Kidney (tissue), 14 donors: ENCODE data around the gene LRRC32. TPM values are rescaled to one million over a fixed set of nuclear protein-coding genes. Genes with fewer than 3 reads are reported as not detected.

Experiments used
- DNase-seq, 5 donors: peaks; one replicate each; pipeline ENCODE4 v3.0.0-alpha.2; 2013 to 2020
- FAIRE-seq: peaks from 2 replicates; lab custom pipeline; 2012; peaks lifted over from hg19 to GRCh38; lab: Jason Lieb, UNC
- H3K27ac ChIP-seq, 2 donors: one replicate each; pipeline ENCODE4 v1.7.0; 2013; ENCODE audit warnings: low read depth in 2 of 2, low read length in 2 of 2, inconsistent platforms in 1 of 2
- H3K27me3 ChIP-seq: one replicate; pipeline ENCODE4 v1.7.1; 2013; ENCODE audit warnings: low read length, inconsistent platforms; ENCODE audit not compliant: control insufficient read depth, insufficient read depth
- H3K36me3 ChIP-seq, 3 donors: one replicate each; pipeline versions ENCODE4 v1.7.0 to v1.7.1; 2013; ENCODE audit warnings: low read length in 3 of 3, control low read depth in 1 of 3, inconsistent platforms in 1 of 3; ENCODE audit not compliant: insufficient read depth in 3 of 3, control insufficient read depth in 2 of 3
- H3K4me1 ChIP-seq, 3 donors: one replicate each; pipeline versions ENCODE4 v1.7.0 to v1.7.1; 2013; ENCODE audit warnings: low read length in 3 of 3, inconsistent platforms in 1 of 3, low read depth in 1 of 3; ENCODE audit not compliant: control insufficient read depth in 2 of 3, insufficient read depth in 2 of 3
- H3K4me3 ChIP-seq, 3 donors: one replicate each; pipeline versions ENCODE4 v1.7.0 to v1.8.1; 2013; ENCODE audit warnings: low read length in 3 of 3, control low read depth in 1 of 3, inconsistent platforms in 1 of 3
- H3K9ac ChIP-seq, 3 donors: one replicate each; pipeline versions ENCODE4 v1.7.0 to v1.7.1; 2013; ENCODE audit warnings: low read length in 3 of 3, control low read depth in 1 of 3, inconsistent platforms in 1 of 3
- H3K9me3 ChIP-seq, 3 donors: one replicate each; pipeline versions ENCODE4 v1.7.0 to v1.7.1; 2013; ENCODE audit warnings: low read length in 3 of 3, control low read depth in 1 of 3, inconsistent platforms in 1 of 3; ENCODE audit not compliant: control insufficient read depth in 2 of 3, insufficient read depth in 1 of 3
- intact Hi-C: fragments of 100-400 bp; cut with DNase I; formaldehyde crosslinking; loops from one replicate; pipeline ENCODE4 v1.11.1; 2022
- polyA plus RNA-seq: library from polyadenylated mRNA; stranded (reverse); fragments of 350-450 nt; fragmentation: Illumina TruSeq; extraction: RNeasy Lipid Tissue Mini Kit (QIAGEN cat#74804); gene quantifications from one replicate; pipeline ENCODE4 v1.2.3, GENCODE V29; 2014; ENCODE audit warnings: low read depth, low replicate concordance; ENCODE audit not compliant: insufficient read depth
- total RNA-seq: library from RNA; stranded (reverse); fragmentation: NEBNext Ultra II Directional; extraction: Animal tissue kit (Norgen Biotek cat#: 25700); gene quantifications from one replicate; pipeline ENCODE4 v1.2.1, GENCODE V29; 2021
- TF ChIP-seq, protein P1 (sequence below): IDR thresholded peaks from 3 replicates; pipeline ENCODE4 v1.5.1; 2012; ENCODE audit warnings: mild to moderate bottlenecking, moderate library complexity, borderline replicate concordance; ENCODE audit not compliant: insufficient read depth; ENCODE audit errors: extremely low read depth
- donor health status: control.
- donor health status: control.
- donor health status: control.
- donor health status: control.
- donor health status: control.
- donor health status: DM: yes; HTN: yes; CAD: no.
- donor health status: Normal renal cell carcinoma (clear cell type).

Gene LRRC32
- total and polyA plus RNA-seq, 2 donors from 2014 or later, result 105 to 136 TPM

- intact Hi-C loops, result no loop called here
- Histone ChIP-seq H3K9me3 (no peaks in the 10 kb centered on the region), H3K4me1 (peaks cover 0 to 12% (median 3%) of the 10 kb centered on the region in 3 donors), H3K36me3 (no peaks in the 10 kb centered on the region), H3K27me3 (no peaks in the 10 kb centered on the region), H3K9ac (no peak overlapping the region), H3K27ac (no peak overlapping the region), H3K4me3 (no peak overlapping the region)
- FAIRE-seq, result no peak
- TF ChIP-seq, protein P1, sequence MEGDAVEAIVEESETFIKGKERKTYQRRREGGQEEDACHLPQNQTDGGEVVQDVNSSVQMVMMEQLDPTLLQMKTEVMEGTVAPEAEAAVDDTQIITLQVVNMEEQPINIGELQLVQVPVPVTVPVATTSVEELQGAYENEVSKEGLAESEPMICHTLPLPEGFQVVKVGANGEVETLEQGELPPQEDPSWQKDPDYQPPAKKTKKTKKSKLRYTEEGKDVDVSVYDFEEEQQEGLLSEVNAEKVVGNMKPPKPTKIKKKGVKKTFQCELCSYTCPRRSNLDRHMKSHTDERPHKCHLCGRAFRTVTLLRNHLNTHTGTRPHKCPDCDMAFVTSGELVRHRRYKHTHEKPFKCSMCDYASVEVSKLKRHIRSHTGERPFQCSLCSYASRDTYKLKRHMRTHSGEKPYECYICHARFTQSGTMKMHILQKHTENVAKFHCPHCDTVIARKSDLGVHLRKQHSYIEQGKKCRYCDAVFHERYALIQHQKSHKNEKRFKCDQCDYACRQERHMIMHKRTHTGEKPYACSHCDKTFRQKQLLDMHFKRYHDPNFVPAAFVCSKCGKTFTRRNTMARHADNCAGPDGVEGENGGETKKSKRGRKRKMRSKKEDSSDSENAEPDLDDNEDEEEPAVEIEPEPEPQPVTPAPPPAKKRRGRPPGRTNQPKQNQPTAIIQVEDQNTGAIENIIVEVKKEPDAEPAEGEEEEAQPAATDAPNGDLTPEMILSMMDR, result no peak
- DNase-seq, result peak in 1 of 5 donors; percentile 6
These were observed 30.0 kb downstream of the LRRC32 start for GRCh38 chr11:76640501-76640900.

GRCh38 chr11:76639621-76640020 is 30.9 kb downstream of the LRRC32 start:
- H3K27ac ChIP-seq, result no peak overlapping the region
- FAIRE-seq (no peak), DNase-seq (peak in 1 of 5 donors; percentile 3)

GRCh38 chr11:76638270-76639197 is 32.0 kb downstream of the LRRC32 start:
- Histone ChIP-seq H3K27ac (no peak overlapping the region), H3K27me3 (no peaks in the 10 kb centered on the region), H3K4me3 (no peak overlapping the region), H3K9ac (no peak overlapping the region), H3K9me3 (no peaks in the 10 kb centered on the region), H3K36me3 (no peaks in the 10 kb centered on the region), H3K4me1 (peaks cover 0 to 12% (median 3%) of the 10 kb centered on the region in 3 donors)
- intact Hi-C loops, result no loop called here
- DNase-seq (peak in 1 of 5 donors; percentile 5), FAIRE-seq (no peak)
- TF ChIP-seq, protein P1, result no peak

More at GRCh38 chr11:76639621-76640020, 30.9 kb downstream of the LRRC32 start:
- Histone ChIP-seq H3K4me3 (no peak overlapping the region), H3K9ac (no peak overlapping the region), H3K4me1 (peaks cover 0 to 12% (median 3%) of the 10 kb centered on the region in 3 donors), H3K36me3 (no peaks in the 10 kb centered on the region), H3K9me3 (no peaks in the 10 kb centered on the region), H3K27me3 (no peaks in the 10 kb centered on the region)
- TF ChIP-seq, protein P1, result no peak
- intact Hi-C loops, result no loop called here
